B cell (primary cell): ENCODE results near the gene TBX21.

ENCODE experiments used
- CTCF ChIP-seq: fragments of 200-600 bp; IDR thresholded peaks from one replicate; pipeline ENCODE4 v1.8.0; 2022; ENCODE audit warnings: antibody characterized with exemption, mild to moderate bottlenecking
- EZH2 ChIP-seq: IDR thresholded peaks from 2 replicates; pipeline ENCODE4 v1.6.1; 2012; ENCODE audit warnings: borderline replicate concordance, low read depth, mild to moderate bottlenecking, moderate library complexity, low read length; ENCODE audit not compliant: insufficient read depth, poor library complexity, severe bottlenecking

- TF ChIP-seq CTCF, result no peak
- no peak for TF ChIP-seq EZH2
These were observed 33.5 kb upstream of the TBX21 start for GRCh38 chr17:47699536-47699840.
